ENCODE measurements around the gene SNHG17.
"Not testable (repeated sequence)": the region's sequence is repeated elsewhere in the genome, so short reads cannot be mapped to it uniquely, and the experiment has no call there.

Gene SNHG17

GRCh38 chr20:38434770-38435554, at the start of gene SNHG17:
Gene SNHG17 (minus strand): TSS chr20:38435328.
- peak; percentile 97 for DNase-seq (ENCODE audit: low read depth)

- DNase-seq (ENCODE audit: low read depth): no peak
These were observed 44.5 kb upstream of the SNHG17 start for GRCh38 chr20:38479596-38479995.

- no peak for DNase-seq (ENCODE audit: low read depth)
These were observed 42.6 kb upstream of the SNHG17 start for GRCh38 chr20:38477747-38478146.

GRCh38 chr20:38473367-38473795, 38.3 kb upstream of the SNHG17 start:
- peak; percentile 15 for DNase-seq (ENCODE audit: low read depth)

GRCh38 chr20:38472513-38473366, 37.6 kb upstream of the SNHG17 start, which contains the start of gene RALGAPB:
Gene RALGAPB (plus strand): TSS chr20:38472843. CDS start chr20:38488433, 15,590 bp downstream.
- peak; percentile 95 for DNase-seq (ENCODE audit: low read depth)

GRCh38 chr20:38471987-38472512, 36.9 kb upstream of the SNHG17 start:
- DNase-seq (ENCODE audit: low read depth): no peak

- no peak for DNase-seq (ENCODE audit: low read depth)
These were observed 36.1 kb upstream of the SNHG17 start for GRCh38 chr20:38471245-38471644.

- no peak for DNase-seq (ENCODE audit: low read depth)
These were observed 31.9 kb upstream of the SNHG17 start for GRCh38 chr20:38466983-38467382.

GRCh38 chr20:38466171-38466570, 31.0 kb upstream of the SNHG17 start:
- no peak for DNase-seq (ENCODE audit: low read depth)

GRCh38 chr20:38461569-38461968, 26.4 kb upstream of the SNHG17 start:
- DNase-seq (ENCODE audit: low read depth): not testable (repeated sequence)

- DNase-seq (ENCODE audit: low read depth): not testable (repeated sequence)
These were observed 26.0 kb upstream of the SNHG17 start for GRCh38 chr20:38461167-38461566.

GRCh38 chr20:38460631-38461030, 25.5 kb upstream of the SNHG17 start:
- not testable (repeated sequence) for DNase-seq (ENCODE audit: low read depth)

- DNase-seq (ENCODE audit: low read depth): peak; percentile 17
These were observed 25.0 kb upstream of the SNHG17 start for GRCh38 chr20:38460040-38460623.

- DNase-seq (ENCODE audit: low read depth): no peak
These were observed 23.2 kb upstream of the SNHG17 start for GRCh38 chr20:38458314-38458713.

GRCh38 chr20:38454556-38455473, 19.7 kb upstream of the SNHG17 start:
- DNase-seq (ENCODE audit: low read depth): no peak

- no peak for DNase-seq (ENCODE audit: low read depth)
These were observed 18.8 kb upstream of the SNHG17 start for GRCh38 chr20:38453941-38454340.

GRCh38 chr20:38452880-38453624, 17.9 kb upstream of the SNHG17 start:
- peak; percentile 16 for DNase-seq (ENCODE audit: low read depth)

- no peak for DNase-seq (ENCODE audit: low read depth)
These were observed 15.4 kb upstream of the SNHG17 start for GRCh38 chr20:38450412-38450975.

GRCh38 chr20:38449046-38449445, 13.9 kb upstream of the SNHG17 start:
- DNase-seq (ENCODE audit: low read depth): no peak

All from fibroblast of gingiva (primary cell).